ENCODE data around the gene TNFRSF1A. TPM values are rescaled to one million over a fixed set of nuclear protein-coding genes. Genes with fewer than 3 reads are reported as not detected.

Gene TNFRSF1A
- total RNA-seq, 1 experiment from 2014 or later: 103 TPM

- intact Hi-C loops (cut with micrococcal nuclease): no loop called here
- BruUV-seq (replicated peaks): no TSS peak
- H3K4me1 Mint-ChIP-seq (ENCODE audit: insufficient read depth, unreplicated experiment): peaks cover 37% of the 10 kb centered on the region
- no peak for TF ChIP-seq CTCF (IDR thresholded peaks at IDR 0.05; ENCODE audit: unreplicated experiment)
- peaks cover 94% of the 10 kb centered on the region for H3K36me3 Mint-ChIP-seq (ENCODE audit: insufficient read depth, unreplicated experiment)
- peak overlapping the region; percentile 75 for H3K27ac Mint-ChIP-seq (ENCODE audit: low read depth, unreplicated experiment)
- no peaks in the 10 kb centered on the region for H3K9me3 Mint-ChIP-seq (ENCODE audit: unreplicated experiment)
- ChIA-PET POLR2A (interaction anchor here (1.0 to 24.1 kb wide), 3 partner anchors 8 to 48 kb away, joined by 3 to 739 read pairs (median 6); partner anchors contain the start of genes LTBR and SCNN1A), CTCF (interaction anchor here (1.1 to 1.8 kb wide), 2 partner anchors 10 to 45 kb away, joined by 3 to 5 read pairs; no protein-coding TSS in a partner anchor)
- DNase-seq (ENCODE audit: unreplicated experiment): no peak
- no peak overlapping the region for H3K4me3 Mint-ChIP-seq (ENCODE audit: unreplicated experiment)
- H3K27me3 Mint-ChIP-seq (ENCODE audit: insufficient read depth, unreplicated experiment): no peaks in the 10 kb centered on the region
Measured at GRCh38 chr12:6329703-6330064, 12.2 kb downstream of the TNFRSF1A start.

- H3K4me1 Mint-ChIP-seq (ENCODE audit: insufficient read depth, unreplicated experiment): peaks cover 43% of the 10 kb centered on the region
- no peaks in the 10 kb centered on the region for H3K9me3 Mint-ChIP-seq (ENCODE audit: unreplicated experiment)
- ChIA-PET POLR2A (interaction anchor here (0.6 to 1.0 kb wide), 3 partner anchors 9 to 50 kb away, joined by 3 to 6 read pairs (median 3); no protein-coding TSS in a partner anchor), CTCF (interaction anchor here (0.7 to 1.8 kb wide), 4 partner anchors 9 to 208 kb away, joined by 3 to 5 read pairs (median 3); no protein-coding TSS in a partner anchor)
- BruUV-seq (replicated peaks): TSS peak; percentile 21
- TF ChIP-seq CTCF (IDR thresholded peaks at IDR 0.05; ENCODE audit: unreplicated experiment): no peak
- H3K4me3 Mint-ChIP-seq (ENCODE audit: unreplicated experiment): no peak overlapping the region
- peak overlapping the region; percentile 75 for H3K27ac Mint-ChIP-seq (ENCODE audit: low read depth, unreplicated experiment)
- peaks cover 92% of the 10 kb centered on the region for H3K36me3 Mint-ChIP-seq (ENCODE audit: insufficient read depth, unreplicated experiment)
- DNase-seq (ENCODE audit: unreplicated experiment): no peak
- intact Hi-C loops (cut with micrococcal nuclease): no loop called here
- H3K27me3 Mint-ChIP-seq (ENCODE audit: insufficient read depth, unreplicated experiment): no peaks in the 10 kb centered on the region
Measured at GRCh38 chr12:6328945-6329702, 12.8 kb downstream of the TNFRSF1A start.

GRCh38 chr12:6328045-6328779 is 13.7 kb downstream of the TNFRSF1A start:
- peaks cover 43% of the 10 kb centered on the region for H3K4me1 Mint-ChIP-seq (ENCODE audit: insufficient read depth, unreplicated experiment)
- no peaks in the 10 kb centered on the region for H3K27me3 Mint-ChIP-seq (ENCODE audit: insufficient read depth, unreplicated experiment)
- BruUV-seq (replicated peaks): no TSS peak
- intact Hi-C loops (cut with micrococcal nuclease): no loop called here
- H3K9me3 Mint-ChIP-seq (ENCODE audit: unreplicated experiment): no peaks in the 10 kb centered on the region
- no peak for TF ChIP-seq CTCF (IDR thresholded peaks at IDR 0.05; ENCODE audit: unreplicated experiment)
- no peak overlapping the region for H3K4me3 Mint-ChIP-seq (ENCODE audit: unreplicated experiment)
- no peak overlapping the region for H3K27ac Mint-ChIP-seq (ENCODE audit: low read depth, unreplicated experiment)
- POLR2A ChIA-PET: interaction anchor here (0.6 kb wide), 2 partner anchors 11 to 51 kb away, joined by 3 read pairs; no protein-coding TSS in a partner anchor
- H3K36me3 Mint-ChIP-seq (ENCODE audit: insufficient read depth, unreplicated experiment): peaks cover 83% of the 10 kb centered on the region
- DNase-seq (ENCODE audit: unreplicated experiment): no peak
- CTCF ChIA-PET: interaction anchor here (0.7 to 1.8 kb wide), 3 partner anchors 8 to 209 kb away, joined by 3 to 5 read pairs (median 3); no protein-coding TSS in a partner anchor
